K562 (cell line): ENCODE results near the gene AKNA. TPM values are rescaled to one million over a fixed set of nuclear protein-coding genes. Genes with fewer than 3 reads are reported as not detected.

Source experiments
- ATAC-seq: fragments of 200-7000 bp; cut with Tn5 transposase; 3 replicates; pipeline ENCODE4 v1.9.1; 2020; ENCODE audit warnings: moderate library complexity
- BruUV-seq: library from RNA; stranded (reverse); fragments of 400-500 nt; replicated peaks from 2 replicates; lab custom pipeline; 2021; lab: Mats Ljungman, UMichigan
- CTCF ChIA-PET: fragments of 300-600 bp; formaldehyde crosslinking; extraction: SDS; loops from one replicate; lab custom pipeline; 2021; ENCODE audit warnings: low intra/inter-chr PET ratio; lab: Yijun Ruan, JAX
- POLR2A ChIA-PET: fragments of 300-600, 350-650 bp; sonication (Branson Sonifier 250); formaldehyde crosslinking; extraction: SDS; loops from one replicate; lab custom pipeline; 2021; ENCODE audit warnings: antibody characterized with exemption, inconsistent platforms; lab: Yijun Ruan, JAX
- DNase-seq, 4 experiments: peaks; one replicate each; pipeline versions ENCODE4 v3.0.0 to v3.0.0-alpha.2; 2011 to 2018; ENCODE audit warnings: low spot score in 3 of 4, mixed read lengths in 3 of 4; ENCODE audit errors: extremely low read depth in 1 of 4
- FAIRE-seq: peaks from 2 replicates; lab custom pipeline; 2011; peaks lifted over from hg19 to GRCh38; lab: Jason Lieb, UNC
- H2AFZ ChIP-seq: 2 replicates; pipeline ENCODE4 v1.6.0; 2011; ENCODE audit warnings: low read depth, low read length, control low read depth, inconsistent platforms
- H3K27ac ChIP-seq: fragments of 200-600 bp; 3 replicates; pipeline ENCODE4 v1.8.0; 2011; ENCODE audit warnings: low read depth, mild to moderate bottlenecking, control low read depth, inconsistent platforms, low read length, moderate library complexity, mixed read lengths; ENCODE audit errors: extremely low read depth
- H3K27me3 ChIP-seq, 2 experiments: fragments of 300-600 bp in 1 of 2; 2 replicates in 1 of 2; 3 replicates in 1 of 2; pipeline versions ENCODE4 v1.6.0 to v1.8.0; 2011; ENCODE audit warnings: inconsistent platforms in 2 of 2, low read length in 2 of 2, mild to moderate bottlenecking in 1 of 2, mixed read lengths in 1 of 2, moderate library complexity in 1 of 2; ENCODE audit not compliant: control insufficient read depth in 2 of 2, insufficient read depth in 2 of 2
- H3K36me3 ChIP-seq: fragments of 300-600 bp; 3 replicates; pipeline ENCODE4 v1.8.0; 2011; ENCODE audit warnings: mild to moderate bottlenecking, low read length, inconsistent platforms; ENCODE audit not compliant: control insufficient read depth, insufficient read depth
- H3K4me1 ChIP-seq, 2 experiments: fragments of 200-600 bp in 1 of 2; replicated peaks in 1 of 2; 2 replicates in 1 of 2; 3 replicates in 1 of 2; pipeline versions ENCODE4 v1.5.1 to v1.8.0; 2011; ENCODE audit warnings: inconsistent platforms in 2 of 2, low read length in 2 of 2, mild to moderate bottlenecking in 1 of 2, mixed read lengths in 1 of 2, moderate library complexity in 1 of 2; ENCODE audit not compliant: control insufficient read depth in 2 of 2, insufficient read depth in 2 of 2
- H3K4me2 ChIP-seq: 2 replicates; pipeline ENCODE4 v1.6.1; 2011; ENCODE audit warnings: low read length, control low read depth, inconsistent platforms, mixed read lengths; ENCODE audit not compliant: insufficient read depth
- H3K4me3 ChIP-seq: fragments of 200-600 bp; sonication (generic), shearing (Covaris generic); 2 replicates; pipeline ENCODE4 v1.5.1; 2016; ENCODE audit warnings: control low read depth, inconsistent platforms
- H3K79me2 ChIP-seq: fragments of 200-600 bp; 3 replicates; pipeline ENCODE4 v1.8.0; 2011; ENCODE audit warnings: low read length, inconsistent platforms; ENCODE audit not compliant: control insufficient read depth, insufficient read depth
- H3K9ac ChIP-seq, 2 experiments: 2 replicates each; pipeline versions ENCODE4 v1.6.0 to v1.6.1; 2011; ENCODE audit warnings: low read depth in 2 of 2, low read length in 2 of 2, control low read depth in 1 of 2, inconsistent platforms in 1 of 2, mild to moderate bottlenecking in 1 of 2, mixed read lengths in 1 of 2; ENCODE audit not compliant: insufficient read depth in 1 of 2
- H3K9me1 ChIP-seq: one replicate; pipeline ENCODE4 v1.6.0; 2011; ENCODE audit warnings: inconsistent platforms, mild to moderate bottlenecking, low read length, moderate library complexity; ENCODE audit not compliant: control insufficient read depth, insufficient read depth
- H3K9me3 ChIP-seq: replicated peaks from 2 replicates; pipeline ENCODE4 v1.5.1; 2011; ENCODE audit warnings: low read depth, low read length, inconsistent platforms; ENCODE audit not compliant: control insufficient read depth, insufficient read depth
- H4K20me1 ChIP-seq: replicated peaks from 2 replicates; pipeline ENCODE4 v1.6.1; 2011; ENCODE audit warnings: low read length, inconsistent platforms, mixed read lengths; ENCODE audit not compliant: control insufficient read depth, insufficient read depth
- CREM ChIP-seq: IDR thresholded peaks from 2 replicates; pipeline ENCODE4 v1.6.1; 2014; ENCODE audit warnings: antibody characterized with exemption, low read depth
- GABPA ChIP-seq: fragments of 200-800 bp; sonication (Bioruptor generic); conservative IDR thresholded peaks from 2 replicates; pipeline ENCODE4 v1.6.1; 2016; ENCODE audit warnings: low read depth, missing genetic modification characterization, missing compliant biosample characterization
- HMGN3 ChIP-seq: IDR thresholded peaks from 2 replicates; pipeline ENCODE4 v1.6.1; 2011; ENCODE audit warnings: borderline replicate concordance, low read depth, mild to moderate bottlenecking, mixed read lengths, low read length; ENCODE audit not compliant: insufficient read length; ENCODE audit errors: extremely low read depth
- MIER1 ChIP-seq: fragments of 450-650 bp; IDR thresholded peaks from 2 replicates; pipeline ENCODE4 v1.6.1; 2016; ENCODE audit warnings: antibody characterized with exemption, mild to moderate bottlenecking, low read depth
- PTBP1 ChIP-seq: fragments of 200-400 bp; formaldehyde crosslinking; IDR thresholded peaks from 2 replicates; pipeline ENCODE4 v1.6.1; 2017; ENCODE audit warnings: low read depth, low read length
- RBM39 ChIP-seq: fragments of 200-400 bp; formaldehyde crosslinking; optimal IDR thresholded peaks from 2 replicates; pipeline ENCODE3; 2018; ENCODE audit warnings: low read depth, low read length
- SNIP1 ChIP-seq: fragments of 450-650 bp; IDR thresholded peaks from 2 replicates; pipeline ENCODE4 v1.7.1; 2017; ENCODE audit warnings: low read depth, mild to moderate bottlenecking
- TAF15 ChIP-seq: fragments of 200-400 bp; formaldehyde crosslinking; IDR thresholded peaks from 2 replicates; pipeline ENCODE4 v1.6.1; 2017; ENCODE audit warnings: mild to moderate bottlenecking, low read depth, low read length, moderate library complexity
- THRB ChIP-seq: fragments of 450-650 bp; formaldehyde crosslinking; conservative IDR thresholded peaks from 2 replicates; pipeline ENCODE4 v1.4.0; 2022; ENCODE audit warnings: mild to moderate bottlenecking, missing genetic modification characterization
- ZNF561 ChIP-seq: fragments of 450-650 bp; formaldehyde crosslinking; conservative IDR thresholded peaks from 2 replicates; pipeline ENCODE4 v1.4.0; 2020; ENCODE audit warnings: mild to moderate bottlenecking, moderate library complexity
- ZNF584 ChIP-seq: fragments of 200-800 bp; sonication (Bioruptor generic); IDR thresholded peaks from 2 replicates; pipeline ENCODE4 v1.6.1; 2016; ENCODE audit warnings: low read depth, mild to moderate bottlenecking, missing genetic modification characterization, missing compliant biosample characterization
- WGBS: fragments of 100-300 bp; shearing (Covaris generic); methylation state at CpG from one replicate; pipeline ENCODE4 v1.1.6; 2016; ENCODE audit warnings: low coverage, mixed read lengths; ENCODE audit not compliant: insufficient coverage; ENCODE audit errors: missing lambda C conversion rate; 5-methylcytosine and 5-hydroxymethylcytosine counted together
- in situ Hi-C: fragments of 300-500 bp; cut with MboI; formaldehyde crosslinking; loops from 4 replicates; pipeline ENCODE4 v1.15.0; 2018; ENCODE audit warnings: inconsistent platforms, mixed read lengths
- intact Hi-C: fragments of 100-400 bp; cut with micrococcal nuclease; formaldehyde crosslinking; loops from 2 replicates; pipeline ENCODE4 v1.14.2; 2022
- polyA plus RNA-seq, 8 experiments: library from polyadenylated mRNA; depleted of rRNA in 4 of 8; stranded (reverse) in 5 of 8; unstranded in 3 of 8; fragments of >200 nt; fragmentation: Nextera tagmentation in 2 of 8; fragmentation: Illumina TruSeq in 1 of 8; extraction: Ambion mirVana in 2 of 8; extraction: Trizol in 1 of 8; gene quantifications; 2 replicates each; pipeline versions ENCODE4 v1.2.1 to v1.2.3, GENCODE V29; 2011 to 2014; ENCODE audit warnings: inconsistent platforms in 1 of 8, missing spikeins in 1 of 8
- total RNA-seq, 7 experiments: library from RNA; depleted of rRNA in 6 of 7; stranded (reverse); fragments of >200 nt in 6 of 7; fragmentation: Illumina TruSeq in 2 of 7; extraction: Trizol in 2 of 7; gene quantifications; 2 replicates each; pipeline versions ENCODE4 v1.2.1 to v1.2.3, GENCODE V29; 2011 to 2021; ENCODE audit warnings: low replicate concordance in 1 of 7
- TF ChIP-seq, protein P1 (sequence below), 3 experiments: IDR thresholded peaks in 2 of 3; conservative IDR thresholded peaks in 1 of 3; 2 replicates each; pipeline ENCODE4 v1.5.1; 2011 to 2012; ENCODE audit warnings: low read length in 3 of 3, mild to moderate bottlenecking in 3 of 3, control low read depth in 2 of 3, improper control_type of control experiment in 1 of 3, inconsistent platforms in 1 of 3, low read depth in 1 of 3, mixed read lengths in 1 of 3, moderate library complexity in 1 of 3; ENCODE audit not compliant: insufficient read depth in 2 of 3
- TF ChIP-seq, protein P2 (sequence below): fragments of 450-650 bp; IDR thresholded peaks from 2 replicates; pipeline ENCODE4 v1.6.1; 2016; ENCODE audit warnings: low read depth, mild to moderate bottlenecking, moderate library complexity
- TF ChIP-seq, protein P3 (sequence below): fragments of 250-450 bp; sonication (Bioruptor Pico); IDR thresholded peaks from 2 replicates; pipeline ENCODE4 v1.8.0; 2022; ENCODE audit warnings: moderate library complexity, mild to moderate bottlenecking, inconsistent platforms

AKNA gene
- total and polyA plus RNA-seq, 9 of the 15 experiments (the other 6 are each of a cell fraction or from before 2014, with no cell fraction given) = 0.29 to 20.5 (median 3.9) TPM

- POLR2A ChIA-PET = interaction anchor here (0.7 kb wide), 1 partner anchor 9 kb away, joined by 3 read pairs; no protein-coding TSS in a partner anchor
- no peak for ATAC-seq
- no peaks in the 10 kb centered on the region for H3K9me1 ChIP-seq
- FAIRE-seq = no peak
- no peak for DNase-seq
- H2AFZ ChIP-seq = no peak overlapping the region
- peaks cover 10 to 78% of the 10 kb centered on the region in 2 experiments; a peak in 3 of 5 replicates for H3K27me3 ChIP-seq
- in situ Hi-C loops (no loop called here), intact Hi-C loops (no loop called here)
- no peak overlapping the region for H3K9ac ChIP-seq
- 1% methylated on average over 9 of the region's 10 CpGs for WGBS
- no peaks in the 10 kb centered on the region for H3K4me1 ChIP-seq
- no peak overlapping the region for H3K4me3 ChIP-seq
- H3K4me2 ChIP-seq = no peak overlapping the region
- H3K27ac ChIP-seq = no peak overlapping the region
- no peaks in the 10 kb centered on the region for H3K79me2 ChIP-seq
- no peaks in the 10 kb centered on the region for H3K9me3 ChIP-seq
- H3K36me3 ChIP-seq = no peaks in the 10 kb centered on the region
- CTCF ChIA-PET = interaction anchor here (1.1 kb wide), 1 partner anchor 497 kb away, joined by 3 read pairs; no protein-coding TSS in a partner anchor
- BruUV-seq = no TSS peak
- H4K20me1 ChIP-seq = peaks cover 3% of the 10 kb centered on the region
- TF ChIP-seq HMGN3 = no peak
- no peak for TF ChIP-seq ZNF584
- TF ChIP-seq RBM39 = no peak
- no peak for TF ChIP-seq PTBP1
- TF ChIP-seq SNIP1 = no peak
- TF ChIP-seq, protein P1, sequence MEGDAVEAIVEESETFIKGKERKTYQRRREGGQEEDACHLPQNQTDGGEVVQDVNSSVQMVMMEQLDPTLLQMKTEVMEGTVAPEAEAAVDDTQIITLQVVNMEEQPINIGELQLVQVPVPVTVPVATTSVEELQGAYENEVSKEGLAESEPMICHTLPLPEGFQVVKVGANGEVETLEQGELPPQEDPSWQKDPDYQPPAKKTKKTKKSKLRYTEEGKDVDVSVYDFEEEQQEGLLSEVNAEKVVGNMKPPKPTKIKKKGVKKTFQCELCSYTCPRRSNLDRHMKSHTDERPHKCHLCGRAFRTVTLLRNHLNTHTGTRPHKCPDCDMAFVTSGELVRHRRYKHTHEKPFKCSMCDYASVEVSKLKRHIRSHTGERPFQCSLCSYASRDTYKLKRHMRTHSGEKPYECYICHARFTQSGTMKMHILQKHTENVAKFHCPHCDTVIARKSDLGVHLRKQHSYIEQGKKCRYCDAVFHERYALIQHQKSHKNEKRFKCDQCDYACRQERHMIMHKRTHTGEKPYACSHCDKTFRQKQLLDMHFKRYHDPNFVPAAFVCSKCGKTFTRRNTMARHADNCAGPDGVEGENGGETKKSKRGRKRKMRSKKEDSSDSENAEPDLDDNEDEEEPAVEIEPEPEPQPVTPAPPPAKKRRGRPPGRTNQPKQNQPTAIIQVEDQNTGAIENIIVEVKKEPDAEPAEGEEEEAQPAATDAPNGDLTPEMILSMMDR (IDR thresholded peaks at IDR 0.05 in 2 of 3, conservative IDR thresholded peaks at IDR 0.05 in 1 of 3; ENCODE audit: insufficient read depth in 2 of 3, low read depth in 1 of 3, low read length in 3 of 3) = no peak
- TF ChIP-seq MIER1 = no peak
- TF ChIP-seq, protein P2, sequence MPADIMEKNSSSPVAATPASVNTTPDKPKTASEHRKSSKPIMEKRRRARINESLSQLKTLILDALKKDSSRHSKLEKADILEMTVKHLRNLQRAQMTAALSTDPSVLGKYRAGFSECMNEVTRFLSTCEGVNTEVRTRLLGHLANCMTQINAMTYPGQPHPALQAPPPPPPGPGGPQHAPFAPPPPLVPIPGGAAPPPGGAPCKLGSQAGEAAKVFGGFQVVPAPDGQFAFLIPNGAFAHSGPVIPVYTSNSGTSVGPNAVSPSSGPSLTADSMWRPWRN = no peak
- TF ChIP-seq GABPA = no peak
- no peak for TF ChIP-seq TAF15
- no peak for TF ChIP-seq CREM
- TF ChIP-seq, protein P3, sequence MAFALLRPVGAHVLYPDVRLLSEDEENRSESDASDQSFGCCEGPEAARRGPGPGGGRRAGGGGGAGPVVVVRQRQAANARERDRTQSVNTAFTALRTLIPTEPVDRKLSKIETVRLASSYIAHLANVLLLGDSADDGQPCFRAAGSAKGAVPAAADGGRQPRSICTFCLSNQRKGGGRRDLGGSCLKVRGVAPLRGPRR (CRISPR knock-in tag) = no peak
- no peak for TF ChIP-seq ZNF561 (CRISPR knock-in tag)
- TF ChIP-seq THRB (CRISPR knock-in tag) = no peak
Observed at GRCh38 chr9:114304416-114305188, 83.2 kb downstream of the AKNA start.
